ENCODE data around the gene METAP1D. TPM values are rescaled to one million over a fixed set of nuclear protein-coding genes. Genes with fewer than 3 reads are reported as not detected.

METAP1D gene
- total and polyA plus RNA-seq, 4 donors: 3.3 to 7.1 (median 4.4) TPM

GRCh38 chr2:172065111-172065510 lies 65.4 kb downstream of the METAP1D start:
- no peak overlapping the region for H3K9ac ChIP-seq (ENCODE audit: low read depth in 1 of 2, low read length in 2 of 2)
- 95% methylated on average over 4 of the region's 4 CpGs for WGBS
- H3K36me3 ChIP-seq (ENCODE audit: control insufficient read depth in 4 of 4, insufficient read depth in 3 of 4, low read depth in 1 of 4, low read length in 3 of 4): peaks cover 0 to 2% (median 0%) of the 10 kb centered on the region in 4 donors
- no peaks in the 10 kb centered on the region for H3K9me3 ChIP-seq (ENCODE audit: control insufficient read depth in 4 of 4, low read length in 3 of 4)
- peaks cover 0 to 1% (median 0%) of the 10 kb centered on the region in 4 donors for H3K4me1 ChIP-seq (ENCODE audit: control insufficient read depth in 4 of 4, insufficient read depth in 4 of 4, low read length in 3 of 4)
- TF ChIP-seq ZBTB33 (IDR thresholded peaks at IDR 0.05): no peak
- TF ChIP-seq GABPA (IDR thresholded peaks at IDR 0.05 in 1 of 2, conservative IDR thresholded peaks at IDR 0.05 in 1 of 2): no peak
- TF ChIP-seq FOXA2 (IDR thresholded peaks at IDR 0.05): no peak
- no peak for TF ChIP-seq RAD21 (IDR thresholded peaks at IDR 0.05)
- no peak for TF ChIP-seq REST (IDR thresholded peaks at IDR 0.05)
- no peak for TF ChIP-seq FOXA1 (IDR thresholded peaks at IDR 0.05)
- no peak for TF ChIP-seq CTCF (IDR thresholded peaks at IDR 0.05; ENCODE audit: low read depth, low read length, missing input control)
- TF ChIP-seq EGR1 (IDR thresholded peaks at IDR 0.05; ENCODE audit: low read depth in 2 of 2): no peak
- TF ChIP-seq SP1 (IDR thresholded peaks at IDR 0.05): no peak
- no peak for TF ChIP-seq HNF4A (conservative IDR thresholded peaks at IDR 0.05)
- H3K4me3 ChIP-seq (ENCODE audit: low read depth in 1 of 3, low read length in 3 of 3): no peak overlapping the region
- no peaks in the 10 kb centered on the region for H3K27me3 ChIP-seq (ENCODE audit: control insufficient read depth in 4 of 4, insufficient read depth in 4 of 4, low read length in 3 of 4)
- H3K27ac ChIP-seq (ENCODE audit: low read depth in 1 of 2, low read length in 2 of 2): no peak overlapping the region
- no peak for DNase-seq (ENCODE audit: low spot score)

GRCh38 chr2:172066394-172066886 lies 66.7 kb downstream of the METAP1D start:
- Histone ChIP-seq H3K27me3 (ENCODE audit: control insufficient read depth in 4 of 4, insufficient read depth in 4 of 4, low read length in 3 of 4) (no peaks in the 10 kb centered on the region), H3K9me3 (ENCODE audit: control insufficient read depth in 4 of 4, low read length in 3 of 4) (no peaks in the 10 kb centered on the region), H3K4me3 (ENCODE audit: low read depth in 1 of 3, low read length in 3 of 3) (no peak overlapping the region), H3K27ac (ENCODE audit: low read depth in 1 of 2, low read length in 2 of 2) (no peak overlapping the region), H3K9ac (ENCODE audit: low read depth in 1 of 2, low read length in 2 of 2) (no peak overlapping the region), H3K4me1 (ENCODE audit: control insufficient read depth in 4 of 4, insufficient read depth in 4 of 4, low read length in 3 of 4) (peaks cover 0 to 1% (median 0%) of the 10 kb centered on the region in 4 donors), H3K36me3 (ENCODE audit: control insufficient read depth in 4 of 4, insufficient read depth in 3 of 4, low read depth in 1 of 4, low read length in 3 of 4) (peaks cover 0 to 2% (median 0%) of the 10 kb centered on the region in 4 donors)
- DNase-seq (ENCODE audit: low spot score): no peak
- WGBS: 86% methylated on average over 4 of the region's 4 CpGs
- no peak for TF ChIP-seq CTCF (IDR thresholded peaks at IDR 0.05; ENCODE audit: low read depth, low read length, missing input control)
- no peak for TF ChIP-seq SP1 (IDR thresholded peaks at IDR 0.05)
- TF ChIP-seq REST (IDR thresholded peaks at IDR 0.05): no peak
- no peak for TF ChIP-seq YY1 (IDR thresholded peaks at IDR 0.05)
- TF ChIP-seq MAX (IDR thresholded peaks at IDR 0.05): no peak
- no peak for TF ChIP-seq GABPA (IDR thresholded peaks at IDR 0.05 in 1 of 2, conservative IDR thresholded peaks at IDR 0.05 in 1 of 2)
- no peak for TF ChIP-seq TAF1 (conservative IDR thresholded peaks at IDR 0.05)
- TF ChIP-seq RXRA (IDR thresholded peaks at IDR 0.05): no peak
- TF ChIP-seq JUND (IDR thresholded peaks at IDR 0.05): no peak
- TF ChIP-seq HNF4G (IDR thresholded peaks at IDR 0.05): no peak
- TF ChIP-seq FOXA1 (IDR thresholded peaks at IDR 0.05): no peak

Measured in liver (tissue), 9 donors.